K562 (cell line): ENCODE measurements around the gene HEBP1. TPM values are rescaled to one million over a fixed set of nuclear protein-coding genes. Genes with fewer than 3 reads are reported as not detected.
A peak's percentile ranks its signal among the peaks of the same experiment; 100 is the strongest.

Experiments used
- ATF2 ChIP-seq: sonication (generic); formaldehyde crosslinking; IDR thresholded peaks from 2 replicates; pipeline ENCODE4 v1.8.1; 2022; ENCODE audit warnings: missing genetic modification reagents
- CREBBP ChIP-seq: IDR thresholded peaks from one replicate; pipeline ENCODE4 v1.6.1; 2012; ENCODE audit warnings: low read depth, mild to moderate bottlenecking, control low read depth, inconsistent platforms, low read length
- DIDO1 ChIP-seq: fragments of 450-650 bp; IDR thresholded peaks from 2 replicates; pipeline ENCODE4 v1.6.1; 2016; ENCODE audit warnings: low read depth, missing biosample characterization, missing genetic modification characterization
- E2F6 ChIP-seq, 2 experiments: IDR thresholded peaks; 2 replicates each; pipeline ENCODE4 v1.6.1; 2011; ENCODE audit warnings: borderline replicate concordance in 1 of 2, control low read depth in 1 of 2, low read depth in 1 of 2, low read length in 1 of 2, mild to moderate bottlenecking in 1 of 2, mixed read lengths in 1 of 2, moderate library complexity in 1 of 2; ENCODE audit not compliant: insufficient read depth in 1 of 2, insufficient read length in 1 of 2, poor library complexity in 1 of 2, severe bottlenecking in 1 of 2; ENCODE audit errors: extremely low read depth in 1 of 2
- MCM7 ChIP-seq, 2 experiments: fragments of 450-650 bp; IDR thresholded peaks; 2 replicates each; pipeline ENCODE4 v1.6.1; 2016 to 2018
- MEF2A ChIP-seq: IDR thresholded peaks from 2 replicates; pipeline ENCODE4 v1.6.1; 2011; ENCODE audit warnings: low read depth, mild to moderate bottlenecking, low read length, moderate library complexity; ENCODE audit not compliant: control insufficient read depth
- NBN ChIP-seq: fragments of 450-650 bp; IDR thresholded peaks from 2 replicates; pipeline ENCODE4 v1.6.1; 2016; ENCODE audit warnings: low read depth, mild to moderate bottlenecking
- RUNX1 ChIP-seq: sonication (generic); IDR thresholded peaks from 2 replicates; pipeline ENCODE4 v1.6.1; 2016; ENCODE audit warnings: antibody characterized with exemption, low read depth
- SIN3A ChIP-seq, 2 experiments: fragments of 150-350 bp in 1 of 2; IDR thresholded peaks; 2 replicates each; pipeline ENCODE4 v1.6.1; 2011 to 2016; ENCODE audit warnings: borderline replicate concordance in 2 of 2, low read depth in 2 of 2, low read length in 2 of 2, mild to moderate bottlenecking in 2 of 2, moderate library complexity in 2 of 2; ENCODE audit not compliant: control insufficient read depth in 1 of 2
- SREBF1 ChIP-seq: fragments of 150-350 bp; IDR thresholded peaks from 2 replicates; pipeline ENCODE4 v1.6.1; 2014; ENCODE audit warnings: antibody characterized with exemption, low read depth, low read length, borderline replicate concordance
- TRIM24 ChIP-seq, 2 experiments: fragments of 450-650 bp; IDR thresholded peaks; 2 replicates each; pipeline ENCODE4 v1.6.1; 2016
- TSC22D4 ChIP-seq: fragments of 450-650 bp; IDR thresholded peaks from 2 replicates; pipeline ENCODE4 v1.6.1; 2016; ENCODE audit warnings: missing genetic modification characterization, missing biosample characterization, control low read depth
- UBTF ChIP-seq, 2 experiments: IDR thresholded peaks; 2 replicates each; pipeline ENCODE4 v1.6.1; 2012; ENCODE audit warnings: improper control_type of control experiment in 2 of 2, low read depth in 2 of 2, low read length in 2 of 2, borderline replicate concordance in 1 of 2
- XRCC4 ChIP-seq: IDR thresholded peaks from one replicate; pipeline ENCODE4 v1.6.1; 2011; ENCODE audit not compliant: insufficient read depth, insufficient read length; ENCODE audit errors: extremely low read depth
- ZNF224 ChIP-seq: sonication (generic); formaldehyde crosslinking; IDR thresholded peaks from 2 replicates; pipeline ENCODE4 v1.8.0; 2022; ENCODE audit warnings: mild to moderate bottlenecking, missing genetic modification reagents
- ZNF347 ChIP-seq: fragments of 450-650 bp; formaldehyde crosslinking; IDR thresholded peaks from 2 replicates; pipeline ENCODE4 v1.4.0; 2020; ENCODE audit warnings: low read depth, mild to moderate bottlenecking, moderate library complexity
- ZNF592 ChIP-seq: fragments of 450-650 bp; IDR thresholded peaks from 2 replicates; pipeline ENCODE4 v1.6.1; 2017; ENCODE audit warnings: antibody characterized with exemption, mild to moderate bottlenecking
- ZNF77 ChIP-seq: fragments of 250-450 bp; sonication (Bioruptor Pico); IDR thresholded peaks from 2 replicates; pipeline ENCODE4 v1.5.0; 2020
- polyA plus RNA-seq, 8 experiments: library from polyadenylated mRNA; depleted of rRNA in 4 of 8; stranded (reverse) in 5 of 8; unstranded in 3 of 8; fragments of >200 nt; fragmentation: Nextera tagmentation in 2 of 8; fragmentation: Illumina TruSeq in 1 of 8; extraction: Ambion mirVana in 2 of 8; extraction: Trizol in 1 of 8; gene quantifications; 2 replicates each; pipeline versions ENCODE4 v1.2.1 to v1.2.3, GENCODE V29; 2011 to 2014; ENCODE audit warnings: inconsistent platforms in 1 of 8, missing spikeins in 1 of 8
- total RNA-seq, 7 experiments: library from RNA; depleted of rRNA in 6 of 7; stranded (reverse); fragments of >200 nt in 6 of 7; fragmentation: Illumina TruSeq in 2 of 7; extraction: Trizol in 2 of 7; gene quantifications; 2 replicates each; pipeline versions ENCODE4 v1.2.1 to v1.2.3, GENCODE V29; 2011 to 2021; ENCODE audit warnings: low replicate concordance in 1 of 7

HEBP1 gene
- total and polyA plus RNA-seq, 9 of the 15 experiments (the other 6 are each of a cell fraction or from before 2014, with no cell fraction given): 1.1 to 10.1 (median 2.4) TPM

GRCh38 chr12:12927211-12928079 is 72.6 kb downstream of the HEBP1 start (continued):
- TF ChIP-seq ZNF592 (peak; percentile 19; the same call in 1 of the 2 replicates), SREBF1 (no peak), ATF2 (CRISPR knock-in tag) (no peak), TRIM24 (IDR thresholded peaks at IDR 0.05) (no peak), XRCC4 (no peak), ZNF77 (CRISPR knock-in tag) (no peak), UBTF (IDR thresholded peaks at IDR 0.05; ENCODE audit: borderline replicate concordance in 1 of 2, low read depth in 2 of 2, low read length in 2 of 2) (no peak), NBN (no peak), CREBBP (no peak), ZNF347 (no peak), E2F6 (IDR thresholded peaks at IDR 0.05; ENCODE audit: borderline replicate concordance in 1 of 2, extremely low read depth in 1 of 2, insufficient read depth in 1 of 2, insufficient read length in 1 of 2, low read depth in 1 of 2, low read length in 1 of 2, poor library complexity in 1 of 2, severe bottlenecking in 1 of 2) (peak; percentile 27 to 40), RUNX1 (no peak), TSC22D4 (tag) (no peak), ZNF224 (CRISPR knock-in tag) (no peak), MEF2A (no peak), DIDO1 (no peak), MCM7 (IDR thresholded peaks at IDR 0.05) (no peak), SIN3A (IDR thresholded peaks at IDR 0.05; ENCODE audit: borderline replicate concordance in 2 of 2, control insufficient read depth in 1 of 2, low read depth in 2 of 2, low read length in 2 of 2) (no peak)
